ENCODE measurements around the gene RNF40. TPM values are rescaled to one million over a fixed set of nuclear protein-coding genes. Genes with fewer than 3 reads are reported as not detected.

Gene RNF40
- total RNA-seq, 1 donor from 2014 or later = 94.6 TPM

DNA sequence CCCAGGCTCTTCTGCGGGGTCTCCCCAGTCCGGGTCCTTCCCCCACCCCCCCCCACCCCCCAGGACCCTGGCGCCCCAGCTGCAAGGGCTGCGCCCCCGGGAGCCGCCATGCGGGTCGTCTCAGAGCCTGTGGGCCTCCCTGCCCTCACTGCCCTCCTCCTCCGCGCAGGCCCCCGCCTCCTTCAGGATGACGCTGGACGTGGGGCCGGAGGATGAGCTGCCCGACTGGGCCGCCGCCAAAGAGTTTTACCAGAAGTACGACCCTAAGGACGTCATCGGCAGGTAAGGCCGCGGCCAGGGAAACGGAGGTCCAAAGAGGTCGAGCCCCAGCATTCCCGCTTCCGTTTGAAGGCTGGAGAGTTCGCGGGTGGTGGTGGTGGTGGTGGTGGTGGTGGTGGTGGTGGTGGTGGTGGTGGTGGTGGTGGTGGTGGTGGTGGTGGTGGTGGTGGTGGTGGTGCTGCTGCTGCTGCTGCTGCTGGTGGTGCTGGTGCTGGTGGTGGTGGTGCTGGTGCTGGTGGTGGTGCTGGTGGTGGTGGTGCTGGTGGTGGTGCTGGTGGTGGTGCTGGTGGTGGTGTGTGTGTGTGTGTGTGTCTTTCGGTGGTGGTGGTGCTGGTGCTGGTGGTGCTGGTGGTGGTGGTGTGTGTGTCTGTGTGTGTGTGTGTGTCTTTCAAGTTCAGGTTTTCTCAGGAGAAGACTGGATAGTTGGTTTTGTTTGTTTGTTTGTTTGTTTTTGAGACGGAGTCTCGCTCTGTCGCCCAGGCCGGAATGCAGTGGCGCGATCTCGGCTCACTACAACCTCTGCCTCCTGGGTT is 13.3 kb upstream of the RNF40 start:
- Histone ChIP-seq H3K79me2 (ENCODE audit: insufficient read depth, low read length) (peaks cover 32% of the 10 kb centered on the region), H3K4me2 (ENCODE audit: low read length) (peak overlapping the region; percentile 86), H3K4me3 (ENCODE audit: insufficient read depth, low read depth, low read length) (peak overlapping the region; percentile 71), H3K4me1 (ENCODE audit: insufficient read depth, low read length) (peaks cover 11% of the 10 kb centered on the region), H3K9me3 (ENCODE audit: insufficient read depth, low read depth, low read length) (no peaks in the 10 kb centered on the region), H2AFZ (ENCODE audit: low read depth, low read length) (no peak overlapping the region), H3K27me3 (ENCODE audit: insufficient read depth, low read length) (no peaks in the 10 kb centered on the region), H4K20me1 (ENCODE audit: insufficient read depth, low read length) (peaks cover 16% of the 10 kb centered on the region), H3K27ac (ENCODE audit: low read depth, low read length) (peak overlapping the region; percentile 37), H3K36me3 (ENCODE audit: insufficient read depth, low read length) (peaks cover 33% of the 10 kb centered on the region), H3K9ac (ENCODE audit: low read length) (peak overlapping the region; percentile 79)
- H3K27ac Mint-ChIP-seq (ENCODE audit: unreplicated experiment) = peak overlapping the region; percentile 88
- H3K36me3 Mint-ChIP-seq (ENCODE audit: low read depth, unreplicated experiment) = peaks cover 12% of the 10 kb centered on the region
- H3K9me3 Mint-ChIP-seq (ENCODE audit: unreplicated experiment) = no peaks in the 10 kb centered on the region
- TF ChIP-seq, protein P1, sequence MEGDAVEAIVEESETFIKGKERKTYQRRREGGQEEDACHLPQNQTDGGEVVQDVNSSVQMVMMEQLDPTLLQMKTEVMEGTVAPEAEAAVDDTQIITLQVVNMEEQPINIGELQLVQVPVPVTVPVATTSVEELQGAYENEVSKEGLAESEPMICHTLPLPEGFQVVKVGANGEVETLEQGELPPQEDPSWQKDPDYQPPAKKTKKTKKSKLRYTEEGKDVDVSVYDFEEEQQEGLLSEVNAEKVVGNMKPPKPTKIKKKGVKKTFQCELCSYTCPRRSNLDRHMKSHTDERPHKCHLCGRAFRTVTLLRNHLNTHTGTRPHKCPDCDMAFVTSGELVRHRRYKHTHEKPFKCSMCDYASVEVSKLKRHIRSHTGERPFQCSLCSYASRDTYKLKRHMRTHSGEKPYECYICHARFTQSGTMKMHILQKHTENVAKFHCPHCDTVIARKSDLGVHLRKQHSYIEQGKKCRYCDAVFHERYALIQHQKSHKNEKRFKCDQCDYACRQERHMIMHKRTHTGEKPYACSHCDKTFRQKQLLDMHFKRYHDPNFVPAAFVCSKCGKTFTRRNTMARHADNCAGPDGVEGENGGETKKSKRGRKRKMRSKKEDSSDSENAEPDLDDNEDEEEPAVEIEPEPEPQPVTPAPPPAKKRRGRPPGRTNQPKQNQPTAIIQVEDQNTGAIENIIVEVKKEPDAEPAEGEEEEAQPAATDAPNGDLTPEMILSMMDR (IDR thresholded peaks at IDR 0.05; ENCODE audit: insufficient read depth, low read depth, low read length) = no peak
- TF ChIP-seq EZH2 (IDR thresholded peaks at IDR 0.05; ENCODE audit: insufficient read depth, low read length) = no peak
- DNase-seq (ENCODE audit: low read depth) (peak; percentile 12), FAIRE-seq (no peak)
- no peaks in the 10 kb centered on the region for H3K27me3 Mint-ChIP-seq (ENCODE audit: low read depth, unreplicated experiment)
- H3K4me1 Mint-ChIP-seq (ENCODE audit: low read depth, unreplicated experiment) = peaks cover 7% of the 10 kb centered on the region
- H3K4me3 Mint-ChIP-seq (ENCODE audit: unreplicated experiment) = peak overlapping the region; percentile 95

DNA sequence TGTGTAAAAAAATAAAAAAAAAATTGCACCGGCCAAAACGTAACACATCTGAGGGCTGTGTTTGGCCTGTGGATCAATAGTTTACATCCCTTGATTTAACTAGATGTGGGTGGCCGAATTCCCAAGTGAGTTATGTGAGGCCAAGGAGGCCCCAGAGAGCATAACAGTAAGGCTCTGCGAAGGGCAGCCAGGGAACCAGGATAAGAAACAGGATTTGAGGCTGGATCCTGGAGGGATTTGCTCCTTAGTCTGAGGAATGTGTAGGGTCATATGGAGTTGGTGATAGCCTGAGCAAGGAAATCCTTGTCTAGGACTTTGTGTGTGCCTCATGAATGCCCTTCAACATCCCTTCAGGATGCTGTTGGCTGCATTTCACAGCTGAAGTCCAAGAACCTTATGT is 11.9 kb upstream of the RNF40 start:
- Mint-ChIP-seq H3K9me3 (ENCODE audit: unreplicated experiment) (no peaks in the 10 kb centered on the region), H3K4me3 (ENCODE audit: unreplicated experiment) (peak overlapping the region; percentile 95), H3K27me3 (ENCODE audit: low read depth, unreplicated experiment) (no peaks in the 10 kb centered on the region), H3K27ac (ENCODE audit: unreplicated experiment) (no peak overlapping the region), H3K4me1 (ENCODE audit: low read depth, unreplicated experiment) (peaks cover 7% of the 10 kb centered on the region), H3K36me3 (ENCODE audit: low read depth, unreplicated experiment) (peaks cover 12% of the 10 kb centered on the region)
- DNase-seq (ENCODE audit: low read depth) (no peak), FAIRE-seq (no peak)
- Histone ChIP-seq H2AFZ (ENCODE audit: low read depth, low read length) (no peak overlapping the region), H3K36me3 (ENCODE audit: insufficient read depth, low read length) (peaks cover 29% of the 10 kb centered on the region), H3K4me2 (ENCODE audit: low read length) (no peak overlapping the region), H3K27ac (ENCODE audit: low read depth, low read length) (no peak overlapping the region), H4K20me1 (ENCODE audit: insufficient read depth, low read length) (peaks cover 16% of the 10 kb centered on the region), H3K27me3 (ENCODE audit: insufficient read depth, low read length) (no peaks in the 10 kb centered on the region), H3K9ac (ENCODE audit: low read length) (no peak overlapping the region), H3K79me2 (ENCODE audit: insufficient read depth, low read length) (peaks cover 32% of the 10 kb centered on the region), H3K4me3 (ENCODE audit: insufficient read depth, low read depth, low read length) (no peak overlapping the region), H3K9me3 (ENCODE audit: insufficient read depth, low read depth, low read length) (no peaks in the 10 kb centered on the region), H3K4me1 (ENCODE audit: insufficient read depth, low read length) (peaks cover 11% of the 10 kb centered on the region)
- TF ChIP-seq, protein P1 (IDR thresholded peaks at IDR 0.05; ENCODE audit: insufficient read depth, low read depth, low read length) = no peak
- no peak for TF ChIP-seq EZH2 (IDR thresholded peaks at IDR 0.05; ENCODE audit: insufficient read depth, low read length)
